GM18951 (cell line): Measurements from ENCODE around the gene PLEKHN1.

Experiments
- POLR2A ChIP-seq: IDR thresholded peaks from 4 replicates; pipeline ENCODE4 v1.6.1; 2011; ENCODE audit warnings: mild to moderate bottlenecking; ENCODE audit not compliant: insufficient read length, insufficient read depth; ENCODE audit errors: extremely low read depth
- in situ Hi-C: fragments of 300-500 bp; cut with MboI; formaldehyde crosslinking; loops from one replicate; pipeline ENCODE4 v1.12.0; 2022; ENCODE audit warnings: low sequenced_read_pairs, mixed read lengths, inconsistent platforms; ENCODE audit not compliant: unreplicated experiment

PLEKHN1 gene

GRCh38 chr1:964691-965525, 1.4 kb upstream of the PLEKHN1 start:
- no peak for TF ChIP-seq POLR2A
- in situ Hi-C loops: no loop called here

- in situ Hi-C loops: no loop called here
- no peak for TF ChIP-seq POLR2A
These were observed 652 bp upstream of the PLEKHN1 start for GRCh38 chr1:965526-966134.

DNA sequence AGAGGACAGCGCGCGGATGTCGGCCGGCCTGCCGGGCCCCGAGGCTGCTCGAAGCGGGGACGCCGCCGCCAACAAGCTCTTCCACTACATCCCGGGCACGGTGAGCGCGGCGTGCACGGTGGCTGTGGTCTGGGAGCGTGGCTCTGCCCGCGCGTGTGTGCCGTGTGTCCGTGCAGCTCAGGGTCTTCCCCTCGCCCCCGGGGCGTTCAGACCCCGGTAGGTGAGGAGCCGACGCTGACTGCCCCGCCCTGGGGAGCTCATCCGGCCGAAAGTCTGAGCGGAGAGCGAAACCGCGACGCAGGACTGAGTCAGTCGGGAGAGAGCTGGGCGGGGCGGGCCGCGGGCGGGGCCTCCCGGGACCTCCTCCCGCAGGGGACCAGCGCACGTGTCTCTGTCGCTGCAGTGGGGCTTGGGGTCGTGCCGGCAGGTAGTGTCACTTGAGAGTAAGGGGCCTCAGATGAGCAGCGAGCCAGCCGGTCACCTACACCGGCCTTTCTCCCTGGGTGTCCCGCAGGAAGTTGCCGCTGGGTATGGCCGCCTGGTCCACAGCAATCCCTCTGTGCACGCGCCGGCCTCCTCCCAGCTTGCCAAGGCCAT, 520 bp downstream of the PLEKHN1 start:
- in situ Hi-C loops: no loop called here
- TF ChIP-seq POLR2A: peak; percentile 63

- no peak for TF ChIP-seq POLR2A
- in situ Hi-C loops: no loop called here
These were observed 1.4 kb downstream of the PLEKHN1 start for GRCh38 chr1:967466-968343.

GRCh38 chr1:969260-969855, 3.1 kb downstream of the PLEKHN1 start:
- in situ Hi-C loops: no loop called here

DNA sequence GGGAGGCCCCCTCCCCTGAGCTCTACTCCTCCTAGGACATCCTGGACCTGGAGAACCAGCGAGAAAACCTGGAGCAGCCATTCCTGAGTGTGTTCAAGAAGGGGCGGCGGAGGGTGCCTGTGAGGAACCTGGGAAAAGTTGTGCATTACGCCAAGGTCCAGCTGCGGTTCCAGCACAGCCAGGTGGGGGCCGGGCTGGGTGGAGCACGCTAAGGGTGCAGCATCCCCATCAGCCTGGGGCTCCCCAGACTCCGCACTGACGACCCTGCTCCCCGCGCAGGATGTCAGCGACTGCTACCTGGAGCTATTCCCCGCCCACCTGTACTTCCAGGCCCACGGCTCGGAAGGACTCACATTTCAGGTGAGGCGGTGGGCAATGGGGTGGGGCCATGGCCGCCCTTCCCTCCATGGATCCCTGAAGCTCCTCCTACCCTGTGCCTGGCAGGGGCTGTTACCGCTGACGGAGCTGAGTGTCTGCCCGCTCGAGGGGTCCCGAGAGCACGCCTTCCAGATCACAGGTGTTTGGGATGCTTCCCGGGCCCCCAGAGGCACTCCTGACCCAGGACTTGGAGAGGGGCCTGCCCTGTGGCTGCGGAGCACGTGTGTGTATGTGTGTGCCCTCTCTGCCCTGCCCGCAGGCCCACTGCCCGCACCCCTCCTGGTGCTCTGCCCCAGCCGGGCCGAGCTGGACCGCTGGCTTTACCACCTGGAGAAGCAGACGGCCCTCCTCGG, 4.1 kb downstream of the PLEKHN1 start:
- no peak for TF ChIP-seq POLR2A
- in situ Hi-C loops: loop anchor here (5.0 kb wide), 1 partner anchor 37 kb away; no protein-coding TSS in a partner anchor

More at GRCh38 chr1:969260-969855, 3.1 kb downstream of the PLEKHN1 start:
- no peak for TF ChIP-seq POLR2A

- in situ Hi-C loops: loop anchor here (5.0 kb wide), 1 partner anchor 36 kb away; no protein-coding TSS in a partner anchor
- TF ChIP-seq POLR2A: no peak
These were observed 4.9 kb downstream of the PLEKHN1 start for GRCh38 chr1:970973-971730.

- in situ Hi-C loops: loop anchor here (5.0 kb wide), 1 partner anchor 35 kb away; no protein-coding TSS in a partner anchor
- TF ChIP-seq POLR2A: no peak
These were observed 5.6 kb downstream of the PLEKHN1 start for GRCh38 chr1:971751-972506.

- in situ Hi-C loops: loop anchor here (5.0 kb wide), 1 partner anchor 34 kb away; no protein-coding TSS in a partner anchor
- no peak for TF ChIP-seq POLR2A
These were observed 6.6 kb downstream of the PLEKHN1 start for GRCh38 chr1:972726-973458.
